ENCODE results near the gene MOCS3.
"Not testable (repeated sequence)": the region's sequence is repeated elsewhere in the genome, so short reads cannot be mapped to it uniquely, and the experiment has no call there.

The MOCS3 gene

DNA sequence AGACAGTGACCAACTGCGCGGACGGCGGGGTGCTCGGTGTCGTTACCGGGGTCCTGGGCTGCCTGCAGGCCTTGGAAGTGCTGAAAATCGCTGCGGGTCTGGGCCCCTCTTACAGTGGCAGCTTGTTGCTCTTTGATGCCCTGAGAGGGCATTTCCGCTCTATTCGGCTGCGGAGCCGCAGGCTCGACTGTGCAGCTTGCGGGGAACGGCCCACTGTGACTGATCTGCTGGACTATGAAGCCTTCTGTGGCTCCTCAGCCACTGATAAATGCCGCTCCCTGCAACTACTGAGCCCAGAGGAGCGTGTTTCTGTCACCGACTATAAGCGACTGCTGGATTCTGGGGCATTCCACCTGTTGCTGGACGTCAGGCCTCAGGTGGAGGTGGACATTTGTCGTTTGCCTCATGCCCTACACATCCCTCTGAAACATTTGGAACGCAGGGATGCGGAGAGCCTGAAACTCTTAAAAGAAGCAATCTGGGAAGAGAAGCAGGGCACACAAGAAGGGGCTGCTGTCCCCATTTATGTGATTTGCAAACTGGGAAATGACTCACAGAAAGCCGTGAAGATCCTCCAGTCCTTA is 1.0 kb downstream of the MOCS3 start:
- H3K4me1 Mint-ChIP-seq, result peaks cover 73% of the 10 kb centered on the region
- H3K36me3 Mint-ChIP-seq, result peaks cover 12% of the 10 kb centered on the region
- H3K27me3 Mint-ChIP-seq, result no peaks in the 10 kb centered on the region
- H3K9me3 Mint-ChIP-seq, result no peaks in the 10 kb centered on the region
- H3K4me3 Mint-ChIP-seq, result peak overlapping the region; percentile 92
- peak overlapping the region; percentile 65 for H3K27ac Mint-ChIP-seq

DNA sequence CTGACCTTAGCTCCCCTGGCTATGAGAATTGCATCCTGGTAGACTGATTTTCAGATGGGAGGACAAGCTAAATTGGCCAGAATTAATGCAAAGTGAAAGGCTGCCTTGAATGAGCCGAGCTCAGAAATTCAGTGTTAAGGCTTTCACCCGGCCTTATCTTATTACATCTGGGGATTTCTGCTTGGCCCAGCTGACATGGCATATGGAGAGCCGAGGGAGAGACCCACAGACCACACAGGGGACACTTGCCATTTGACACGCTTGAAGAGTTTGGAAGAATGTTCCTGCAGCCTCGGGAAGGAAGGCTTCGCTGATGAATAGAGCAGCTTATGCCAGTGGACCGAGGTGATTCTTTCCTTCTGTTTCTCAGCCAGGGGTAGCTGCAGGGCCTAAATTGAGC is 9.0 kb downstream of the MOCS3 start:
- peaks cover 13% of the 10 kb centered on the region for H3K4me1 Mint-ChIP-seq
- H3K27me3 Mint-ChIP-seq, result no peaks in the 10 kb centered on the region
- peaks cover 3% of the 10 kb centered on the region for H3K36me3 Mint-ChIP-seq
- no peak overlapping the region for H3K27ac Mint-ChIP-seq
- H3K9me3 Mint-ChIP-seq, result no peaks in the 10 kb centered on the region
- no peak overlapping the region for H3K4me3 Mint-ChIP-seq

DNA sequence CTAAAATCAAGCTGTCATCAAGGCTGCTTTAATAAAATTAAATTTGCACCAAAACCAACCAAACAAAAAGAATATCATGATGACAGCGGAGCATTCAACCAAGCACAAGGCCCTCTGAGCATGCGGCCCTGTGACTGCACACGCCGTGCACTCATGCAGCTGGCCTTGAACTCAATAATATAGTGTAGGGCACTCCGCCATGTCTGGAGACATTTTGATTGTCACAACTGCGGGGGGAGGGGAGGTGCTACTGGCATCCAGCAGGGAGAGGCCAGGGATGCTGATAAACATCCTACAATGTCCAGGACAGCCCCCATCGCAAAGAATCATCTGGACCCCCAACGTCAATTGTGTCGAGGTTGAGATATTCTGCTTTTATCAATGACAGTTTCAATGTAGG is 9.7 kb downstream of the MOCS3 start:
- no peak overlapping the region for H3K27ac Mint-ChIP-seq
- H3K4me1 Mint-ChIP-seq, result peaks cover 9% of the 10 kb centered on the region
- H3K9me3 Mint-ChIP-seq, result no peaks in the 10 kb centered on the region
- no peak overlapping the region for H3K4me3 Mint-ChIP-seq
- H3K27me3 Mint-ChIP-seq, result no peaks in the 10 kb centered on the region
- H3K36me3 Mint-ChIP-seq, result no peaks in the 10 kb centered on the region

DNA sequence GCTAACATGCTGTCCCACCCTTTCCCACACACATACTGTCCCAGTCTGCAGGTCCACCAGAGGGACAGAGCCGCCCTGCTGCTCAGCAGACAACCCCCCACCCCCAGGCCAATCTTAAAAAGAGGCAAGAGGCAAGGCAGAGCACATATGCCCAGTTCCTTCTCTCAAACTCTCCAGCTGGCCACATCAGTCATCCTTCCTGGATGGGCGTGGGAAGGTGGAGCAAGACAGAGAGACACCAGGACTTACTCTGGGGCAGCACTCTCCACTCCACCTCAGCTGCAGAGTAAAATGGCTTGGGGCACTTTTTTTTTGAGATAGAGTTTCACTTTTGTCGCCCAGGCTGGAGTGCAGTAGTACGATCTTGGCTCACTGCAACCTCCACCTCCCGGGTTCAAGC is 10.8 kb downstream of the MOCS3 start:
- no peaks in the 10 kb centered on the region for H3K27me3 Mint-ChIP-seq

DNA sequence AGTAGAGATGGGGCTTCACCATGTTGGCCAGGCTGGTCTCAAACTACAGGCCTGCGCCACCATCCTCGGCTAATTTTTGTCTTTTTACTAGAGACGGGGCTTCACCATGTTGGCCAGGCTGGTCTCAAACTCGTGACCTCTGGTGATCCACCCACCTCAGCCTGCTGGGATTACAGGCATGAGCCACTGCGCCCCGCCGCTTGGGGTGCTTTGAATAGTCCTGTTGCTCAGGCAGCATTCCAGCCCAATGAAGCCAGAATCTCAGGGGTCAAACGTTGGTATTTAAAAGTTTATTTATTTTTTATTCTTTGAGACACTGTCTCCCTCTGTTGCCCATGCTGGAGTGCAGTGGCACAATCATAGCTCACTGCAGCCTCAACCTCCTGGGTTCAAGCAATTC is 11.3 kb downstream of the MOCS3 start:
- H3K4me1 Mint-ChIP-seq, result no peaks in the 10 kb centered on the region
- no peaks in the 10 kb centered on the region for H3K9me3 Mint-ChIP-seq
- H3K27ac Mint-ChIP-seq, result no peak overlapping the region
- H3K36me3 Mint-ChIP-seq, result no peaks in the 10 kb centered on the region
- H3K4me3 Mint-ChIP-seq, result no peak overlapping the region
- no peaks in the 10 kb centered on the region for H3K27me3 Mint-ChIP-seq

More for the DNA sequence above, 10.8 kb downstream of the MOCS3 start:
- Mint-ChIP-seq H3K4me3 (no peak overlapping the region), H3K9me3 (no peaks in the 10 kb centered on the region), H3K27ac (no peak overlapping the region), H3K4me1 (peaks cover 4% of the 10 kb centered on the region), H3K36me3 (no peaks in the 10 kb centered on the region)

GRCh38 chr20:50975701-50976330 is 17.2 kb downstream of the MOCS3 start:
- Mint-ChIP-seq H3K27me3 (peaks cover 3% of the 10 kb centered on the region), H3K36me3 (no peaks in the 10 kb centered on the region), H3K4me1 (peaks cover 11% of the 10 kb centered on the region), H3K4me3 (no peak overlapping the region), H3K9me3 (no peaks in the 10 kb centered on the region), H3K27ac (no peak overlapping the region)

GRCh38 chr20:50977066-50978021 is 18.7 kb downstream of the MOCS3 start:
- Mint-ChIP-seq H3K36me3 (no peaks in the 10 kb centered on the region), H3K4me1 (peaks cover 17% of the 10 kb centered on the region), H3K27ac (no peak overlapping the region), H3K27me3 (peaks cover 6% of the 10 kb centered on the region), H3K4me3 (no peak overlapping the region), H3K9me3 (no peaks in the 10 kb centered on the region)

- peaks cover 17% of the 10 kb centered on the region for H3K4me1 Mint-ChIP-seq
Observed at GRCh38 chr20:50978533-50978932, 19.9 kb downstream of the MOCS3 start.

GRCh38 chr20:50980071-50980681 is 21.6 kb downstream of the MOCS3 start:
- Mint-ChIP-seq H3K4me3 (peak overlapping the region; percentile 0), H3K9me3 (no peaks in the 10 kb centered on the region), H3K27ac (peak overlapping the region; percentile 94), H3K36me3 (no peaks in the 10 kb centered on the region), H3K27me3 (peaks cover 13% of the 10 kb centered on the region), H3K4me1 (peaks cover 17% of the 10 kb centered on the region)

More at GRCh38 chr20:50978533-50978932, 19.9 kb downstream of the MOCS3 start:
- H3K36me3 Mint-ChIP-seq, H3K27ac Mint-ChIP-seq, H3K4me3 Mint-ChIP-seq, H3K9me3 Mint-ChIP-seq: not testable (repeated sequence)
- H3K27me3 Mint-ChIP-seq, result peaks cover 12% of the 10 kb centered on the region

DNA sequence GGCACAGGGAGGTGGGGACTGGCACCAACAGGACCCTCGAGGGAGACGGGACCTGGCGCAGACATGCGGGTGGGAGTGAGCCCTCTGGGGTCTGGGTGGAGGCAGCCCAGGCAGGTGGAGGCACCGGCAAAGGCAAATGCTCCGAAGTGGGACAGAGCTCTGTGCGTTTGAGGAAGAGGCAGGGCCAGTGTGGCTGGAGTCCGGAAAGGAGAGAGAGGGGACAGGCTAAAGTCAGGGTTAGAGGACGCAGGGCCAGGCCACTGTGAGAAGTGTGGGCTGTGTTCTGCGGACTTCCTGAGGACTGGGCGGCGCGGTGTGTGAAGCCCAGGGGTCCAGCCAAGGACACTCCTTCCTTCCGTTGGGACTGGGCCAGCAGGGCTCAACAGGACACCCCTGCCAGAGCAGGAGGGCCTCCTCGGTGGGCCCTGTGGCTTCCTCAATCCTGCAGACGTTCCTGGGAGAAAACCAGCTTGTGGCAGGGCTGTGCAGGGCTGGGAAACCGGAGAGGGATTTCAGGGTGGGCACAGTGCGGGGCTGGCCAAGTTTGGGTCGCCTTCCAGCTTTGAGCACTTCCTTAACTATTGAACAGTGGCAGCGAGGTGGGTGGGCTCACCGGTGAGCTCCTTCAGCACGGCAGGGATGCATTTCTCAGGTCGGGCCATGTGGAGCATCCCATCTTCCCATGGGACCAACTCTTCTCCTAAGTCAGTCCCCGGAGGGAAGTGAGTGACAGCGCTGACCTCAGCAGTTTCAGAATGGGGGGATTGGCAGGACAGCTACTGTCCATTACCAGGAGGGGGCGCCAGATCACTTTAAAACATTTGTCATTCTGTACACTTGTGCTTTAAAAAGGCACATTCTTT is 22.5 kb downstream of the MOCS3 start:
- Mint-ChIP-seq H3K27ac (peak overlapping the region; percentile 94), H3K27me3 (peaks cover 13% of the 10 kb centered on the region), H3K4me3 (peak overlapping the region; percentile 49)

DNA sequence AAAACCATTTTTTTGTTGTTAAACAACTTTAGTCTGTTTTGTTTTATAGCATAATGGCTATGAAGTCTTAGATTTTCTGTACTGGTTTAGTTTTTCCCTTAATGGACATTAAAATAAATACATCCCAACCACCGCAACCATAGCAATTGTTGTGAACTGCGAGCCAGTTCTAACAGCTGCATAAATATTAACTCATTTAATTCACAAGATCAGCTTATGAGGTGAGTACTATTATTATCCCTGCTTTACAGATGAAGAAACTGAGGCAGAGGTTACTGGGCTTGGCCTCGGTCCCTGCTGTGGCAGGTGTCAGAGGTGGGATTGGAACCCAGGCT is 23.1 kb downstream of the MOCS3 start:
- no peaks in the 10 kb centered on the region for H3K9me3 Mint-ChIP-seq
- H3K4me1 Mint-ChIP-seq, result peaks cover 17% of the 10 kb centered on the region
- H3K27me3 Mint-ChIP-seq, result peaks cover 18% of the 10 kb centered on the region
- H3K36me3 Mint-ChIP-seq, result no peaks in the 10 kb centered on the region
- H3K27ac Mint-ChIP-seq, result no peak overlapping the region
- no peak overlapping the region for H3K4me3 Mint-ChIP-seq

More for the DNA sequence above, 22.5 kb downstream of the MOCS3 start:
- no peaks in the 10 kb centered on the region for H3K9me3 Mint-ChIP-seq
- peaks cover 17% of the 10 kb centered on the region for H3K4me1 Mint-ChIP-seq
- H3K36me3 Mint-ChIP-seq, result no peaks in the 10 kb centered on the region

GRCh38 chr20:50982363-50982762 is 23.7 kb downstream of the MOCS3 start:
- peaks cover 17% of the 10 kb centered on the region for H3K4me1 Mint-ChIP-seq

DNA sequence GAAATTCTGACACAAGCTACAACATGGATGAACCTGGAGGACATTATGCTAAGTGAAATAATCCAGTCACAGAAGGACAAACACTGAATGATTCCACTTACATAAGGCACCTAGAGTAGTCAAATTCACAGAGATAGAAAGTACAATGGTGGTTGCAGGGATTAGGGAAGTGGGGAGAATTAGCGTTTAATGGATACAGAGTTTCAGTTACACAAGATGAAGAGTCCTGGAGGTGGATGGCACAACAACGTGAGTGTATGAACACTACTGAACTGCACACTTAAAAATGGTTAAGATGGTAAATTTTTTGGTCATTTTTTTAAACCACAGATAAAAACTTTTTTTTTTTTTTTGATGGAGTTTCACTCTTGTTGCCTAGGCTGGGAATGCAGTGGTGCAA is 24.7 kb downstream of the MOCS3 start:
- H3K27ac Mint-ChIP-seq, result no peak overlapping the region
- peaks cover 22% of the 10 kb centered on the region for H3K27me3 Mint-ChIP-seq
- no peak overlapping the region for H3K4me3 Mint-ChIP-seq
- H3K4me1 Mint-ChIP-seq, result peaks cover 20% of the 10 kb centered on the region
- no peaks in the 10 kb centered on the region for H3K9me3 Mint-ChIP-seq
- H3K36me3 Mint-ChIP-seq, result no peaks in the 10 kb centered on the region

More at GRCh38 chr20:50982363-50982762, 23.7 kb downstream of the MOCS3 start:
- H3K27me3 Mint-ChIP-seq, result peaks cover 21% of the 10 kb centered on the region
- H3K4me3 Mint-ChIP-seq, result no peak overlapping the region
- H3K9me3 Mint-ChIP-seq, result no peaks in the 10 kb centered on the region
- H3K36me3 Mint-ChIP-seq, result no peaks in the 10 kb centered on the region
- no peak overlapping the region for H3K27ac Mint-ChIP-seq

GRCh38 chr20:50987493-50988210 is 29.0 kb downstream of the MOCS3 start:
- Mint-ChIP-seq H3K36me3 (no peaks in the 10 kb centered on the region), H3K9me3 (no peaks in the 10 kb centered on the region), H3K4me1 (peaks cover 3% of the 10 kb centered on the region), H3K4me3 (no peak overlapping the region), H3K27me3 (peaks cover 15% of the 10 kb centered on the region), H3K27ac (no peak overlapping the region)
